PC-9 (cell line): ENCODE data around the gene AOC1. TPM values are rescaled to one million over a fixed set of nuclear protein-coding genes. Genes with fewer than 3 reads are reported as not detected.

ENCODE experiments used
- BruUV-seq: library from RNA; stranded (reverse); fragments of 400-500 nt; replicated peaks from 2 replicates; lab custom pipeline; 2021; lab: Mats Ljungman, UMichigan
- CTCF ChIA-PET: fragments of 300-600 bp; sonication (Branson Sonifier 250); formaldehyde crosslinking; loops from one replicate; lab custom pipeline; 2022; ENCODE audit warnings: antibody characterized with exemption; lab: Charles Lee
- POLR2A ChIA-PET: fragments of 300-600 bp; sonication (Branson Sonifier 250); formaldehyde crosslinking; loops from one replicate; lab custom pipeline; 2022; ENCODE audit warnings: antibody characterized with exemption; ENCODE audit not compliant: unreplicated experiment; lab: Charles Lee
- DNase-seq, 2 experiments: peaks; one replicate each; pipeline versions ENCODE4 v3.0.0 to v3.0.0-alpha.2; 2015 to 2022; ENCODE audit warnings: mixed read lengths in 1 of 2
- H2AFZ ChIP-seq: fragments of 200-600 bp; sonication (generic); 2 replicates; pipeline ENCODE4 v1.8.1; 2017; ENCODE audit warnings: antibody characterized with exemption
- H3F3A ChIP-seq: fragments of 200-600 bp; sonication (generic); 2 replicates; pipeline ENCODE4 v1.8.1; 2017; ENCODE audit warnings: antibody characterized with exemption, mild to moderate bottlenecking, low read depth; ENCODE audit not compliant: insufficient read depth
- H3K27ac ChIP-seq: fragments of 200-600 bp; sonication (generic); 2 replicates; pipeline ENCODE4 v1.6.1; 2016; ENCODE audit warnings: mixed run types
- H3K27me3 ChIP-seq: fragments of 200-600 bp; sonication (generic); 2 replicates; pipeline ENCODE4 v1.6.1; 2016; ENCODE audit warnings: low read depth, mixed run types; ENCODE audit not compliant: insufficient read depth
- H3K36me3 ChIP-seq: fragments of 200-600 bp; sonication (generic); 2 replicates; pipeline ENCODE4 v1.6.1; 2016; ENCODE audit warnings: low read depth, mixed run types
- H3K4me1 ChIP-seq: fragments of 200-600 bp; sonication (generic); replicated peaks from 2 replicates; pipeline ENCODE4 v1.6.1; 2016; ENCODE audit warnings: mixed run types; ENCODE audit not compliant: insufficient read depth
- H3K4me2 ChIP-seq: fragments of 200-600 bp; sonication (generic); 2 replicates; pipeline ENCODE4 v1.6.1; 2017; ENCODE audit warnings: mixed run types
- H3K4me3 ChIP-seq: fragments of 200-600 bp; sonication (generic); 2 replicates; pipeline ENCODE4 v1.6.1; 2016; ENCODE audit warnings: mixed run types
- H3K79me2 ChIP-seq: fragments of 200-600 bp; sonication (generic); 2 replicates; pipeline ENCODE4 v1.6.1; 2017; ENCODE audit warnings: low read depth, mixed run types
- H3K9me2 ChIP-seq: fragments of 200-600 bp; sonication (generic); 2 replicates; pipeline ENCODE4 v1.8.1; 2017; ENCODE audit warnings: mild to moderate bottlenecking; ENCODE audit not compliant: insufficient read depth
- H3K9me3 ChIP-seq: fragments of 200-600 bp; sonication (generic); 2 replicates; pipeline ENCODE4 v1.8.1; 2016; ENCODE audit warnings: low read depth; ENCODE audit not compliant: insufficient read depth
- H4K20me1 ChIP-seq: fragments of 200-600 bp; sonication (generic); 2 replicates; pipeline ENCODE4 v1.8.1; 2017; ENCODE audit not compliant: insufficient read depth
- EZH2 ChIP-seq: fragments of 200-600 bp; sonication (generic); IDR thresholded peaks from 2 replicates; pipeline ENCODE4 v1.8.0; 2017; ENCODE audit warnings: antibody characterized with exemption, low read depth
- intact Hi-C: fragments of 100-400 bp; cut with micrococcal nuclease; formaldehyde crosslinking; loops from one replicate; pipeline ENCODE4 v1.10.0; 2022; ENCODE audit not compliant: unreplicated experiment
- total RNA-seq: library from RNA; stranded (reverse); gene quantifications from 2 replicates; pipeline ENCODE4 v1.2.3, GENCODE V29; 2021
- TF ChIP-seq, protein P1 (sequence below): fragments of 200-600 bp; sonication (generic); conservative IDR thresholded peaks from 2 replicates; pipeline ENCODE4 v1.6.1; 2017; ENCODE audit warnings: mixed run types, antibody characterized with exemption, mild to moderate bottlenecking, moderate library complexity

Gene AOC1
- total RNA-seq, 1 experiment from 2014 or later, result 11.4 TPM

DNA sequence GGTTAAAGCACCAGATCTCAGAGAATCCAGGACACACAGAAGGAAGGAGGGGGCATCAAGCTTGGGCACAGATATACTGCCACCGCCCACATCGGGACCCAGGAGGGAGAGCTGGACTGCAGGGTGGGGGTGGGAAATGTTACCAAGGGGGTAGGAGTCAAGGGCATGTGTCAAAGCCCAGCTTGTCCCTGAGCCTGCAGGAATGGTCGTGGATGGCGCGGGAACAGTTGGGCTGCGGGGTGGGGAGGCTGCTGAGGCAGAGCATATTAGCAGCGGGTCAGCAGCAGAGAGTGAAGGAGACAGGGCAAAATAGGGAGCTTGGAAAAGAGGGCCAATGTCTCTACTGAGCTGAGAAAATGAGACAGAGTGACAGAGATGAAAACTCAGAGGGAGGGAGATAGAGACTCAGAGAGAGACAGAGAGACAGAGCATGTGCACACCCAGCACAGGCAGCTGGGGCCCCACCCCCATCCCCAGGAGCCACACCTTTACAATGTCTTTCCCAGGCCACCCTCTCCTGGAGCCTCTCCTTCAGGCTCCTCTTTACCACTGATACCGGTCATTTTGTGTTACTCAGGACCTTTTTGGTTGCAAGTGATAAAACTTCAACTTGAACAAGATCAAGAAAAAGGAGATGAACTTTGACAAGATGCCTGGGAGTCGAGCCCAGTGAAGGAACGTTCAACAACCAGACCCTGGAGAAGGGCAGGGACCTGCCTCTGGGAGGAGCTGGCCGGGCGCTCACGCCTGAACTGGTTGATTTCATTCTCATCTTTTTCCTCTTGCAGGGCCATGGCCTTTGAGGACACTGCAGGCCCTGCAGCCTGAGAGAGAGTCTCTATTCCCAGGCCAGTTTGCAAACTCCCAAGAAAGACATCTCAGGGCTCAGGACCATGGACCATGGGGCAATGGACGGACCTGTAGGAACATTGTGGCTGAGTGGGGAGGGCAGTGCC, 50.0 kb downstream of the AOC1 start:
- Histone ChIP-seq H3K27me3 (peaks cover 53% of the 10 kb centered on the region), H4K20me1 (no peaks in the 10 kb centered on the region), H3K4me2 (no peak overlapping the region), H3F3A (no peaks in the 10 kb centered on the region), H3K4me3 (no peak overlapping the region), H3K36me3 (no peaks in the 10 kb centered on the region), H3K4me1 (no peaks in the 10 kb centered on the region), H2AFZ (no peak overlapping the region), H3K27ac (no peak overlapping the region), H3K9me2 (no peaks in the 10 kb centered on the region), H3K9me3 (no peaks in the 10 kb centered on the region), H3K79me2 (no peaks in the 10 kb centered on the region)
- TF ChIP-seq EZH2, result no peak
- TF ChIP-seq, protein P1, sequence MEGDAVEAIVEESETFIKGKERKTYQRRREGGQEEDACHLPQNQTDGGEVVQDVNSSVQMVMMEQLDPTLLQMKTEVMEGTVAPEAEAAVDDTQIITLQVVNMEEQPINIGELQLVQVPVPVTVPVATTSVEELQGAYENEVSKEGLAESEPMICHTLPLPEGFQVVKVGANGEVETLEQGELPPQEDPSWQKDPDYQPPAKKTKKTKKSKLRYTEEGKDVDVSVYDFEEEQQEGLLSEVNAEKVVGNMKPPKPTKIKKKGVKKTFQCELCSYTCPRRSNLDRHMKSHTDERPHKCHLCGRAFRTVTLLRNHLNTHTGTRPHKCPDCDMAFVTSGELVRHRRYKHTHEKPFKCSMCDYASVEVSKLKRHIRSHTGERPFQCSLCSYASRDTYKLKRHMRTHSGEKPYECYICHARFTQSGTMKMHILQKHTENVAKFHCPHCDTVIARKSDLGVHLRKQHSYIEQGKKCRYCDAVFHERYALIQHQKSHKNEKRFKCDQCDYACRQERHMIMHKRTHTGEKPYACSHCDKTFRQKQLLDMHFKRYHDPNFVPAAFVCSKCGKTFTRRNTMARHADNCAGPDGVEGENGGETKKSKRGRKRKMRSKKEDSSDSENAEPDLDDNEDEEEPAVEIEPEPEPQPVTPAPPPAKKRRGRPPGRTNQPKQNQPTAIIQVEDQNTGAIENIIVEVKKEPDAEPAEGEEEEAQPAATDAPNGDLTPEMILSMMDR, result no peak
- CTCF ChIA-PET, result interaction anchor here (0.5 to 1.4 kb wide), 3 partner anchors 10 to 150 kb away, joined by 3 to 8 read pairs (median 7); partner anchors contain the start of gene ATG9B
- no TSS peak for BruUV-seq
- DNase-seq, result no peak
- POLR2A ChIA-PET, result interaction anchor here (0.6 kb wide), 1 partner anchor 324 kb away, joined by 6 read pairs; the partner anchor contains the start of gene ABCF2
- intact Hi-C loops, result loop anchor here (2.0 to 5.0 kb wide), 3 partner anchors 40 to 210 kb away; partner anchors contain the start of gene ABCB8

DNA sequence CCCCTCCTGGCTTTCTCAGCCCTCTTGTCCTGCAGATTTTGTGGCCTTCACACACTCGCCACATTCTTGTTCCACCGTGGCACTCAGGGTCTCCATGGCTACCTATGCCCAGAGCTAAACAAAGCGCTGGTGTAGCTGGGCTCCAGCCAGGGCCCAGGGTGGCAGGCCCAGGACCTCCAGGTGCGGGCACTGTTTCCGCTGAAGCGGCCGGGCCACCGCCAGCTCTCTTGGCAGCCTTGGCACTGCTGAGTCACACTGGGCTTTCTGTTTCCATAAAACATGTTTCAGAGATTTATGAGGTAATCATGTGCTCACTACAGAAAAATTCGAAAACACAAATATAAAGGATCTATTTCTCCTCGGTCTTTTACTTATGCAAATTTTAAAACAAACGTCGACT, 51.3 kb downstream of the AOC1 start:
- BruUV-seq, result no TSS peak
- POLR2A ChIA-PET, result interaction anchor here (0.5 to 0.7 kb wide), 3 partner anchors 40 to 212 kb away, joined by 3 to 5 read pairs (median 5); partner anchors contain the start of gene TMUB1
- Histone ChIP-seq H3K79me2 (no peaks in the 10 kb centered on the region), H4K20me1 (no peaks in the 10 kb centered on the region), H3K4me1 (no peaks in the 10 kb centered on the region), H2AFZ (no peak overlapping the region), H3K9me3 (no peaks in the 10 kb centered on the region), H3K4me2 (no peak overlapping the region), H3F3A (no peaks in the 10 kb centered on the region), H3K9me2 (no peaks in the 10 kb centered on the region), H3K27me3 (peaks cover 52% of the 10 kb centered on the region), H3K4me3 (no peak overlapping the region), H3K36me3 (no peaks in the 10 kb centered on the region), H3K27ac (no peak overlapping the region)
- peak; percentile 64 to 93 for DNase-seq
- intact Hi-C loops, result loop anchor here (2.0 to 5.0 kb wide), 3 partner anchors 39 to 209 kb away; partner anchors contain the start of gene ABCB8
- TF ChIP-seq EZH2, result no peak
- TF ChIP-seq, protein P1, result no peak
- CTCF ChIA-PET, result interaction anchor here (0.5 kb wide), 2 partner anchors 33 to 1196 kb away, joined by 4 to 6 read pairs; no protein-coding TSS in a partner anchor
